Muscle layer of colon (tissue), 2 donors: ENCODE data around the gene RASSF7.
"Not testable (repeated sequence)": the region's sequence is repeated elsewhere in the genome, so short reads cannot be mapped to it uniquely, and the experiment has no call there.

Experiments
- H3K27ac ChIP-seq: one replicate; pipeline ENCODE4 v1.7.0; 2013; ENCODE audit warnings: low read depth, mild to moderate bottlenecking, low read length, moderate library complexity
- H3K27me3 ChIP-seq, 2 donors: one replicate each; pipeline ENCODE4 v1.7.0; 2013; ENCODE audit warnings: low read length in 2 of 2, mild to moderate bottlenecking in 2 of 2; ENCODE audit not compliant: insufficient read depth in 2 of 2, control insufficient read depth in 1 of 2
- H3K36me3 ChIP-seq: one replicate; pipeline ENCODE4 v1.7.0; 2013; ENCODE audit warnings: mild to moderate bottlenecking, low read length; ENCODE audit not compliant: insufficient read depth
- H3K4me1 ChIP-seq: one replicate; pipeline ENCODE4 v1.7.0; 2013; ENCODE audit warnings: mild to moderate bottlenecking, low read length; ENCODE audit not compliant: insufficient read depth
- H3K4me3 ChIP-seq, 2 donors: one replicate each; pipeline ENCODE4 v1.7.0; 2013; ENCODE audit warnings: low read length in 2 of 2, low read depth in 1 of 2, mild to moderate bottlenecking in 1 of 2, moderate library complexity in 1 of 2
- H3K9ac ChIP-seq: one replicate; pipeline ENCODE4 v1.7.0; 2013; ENCODE audit warnings: low read length
- H3K9me3 ChIP-seq: one replicate; pipeline ENCODE4 v1.7.0; 2013; ENCODE audit warnings: mild to moderate bottlenecking, low read length
- donor health status: abdominal sarcoma.
- donor health status: Adenocarcinoma of cecum.

RASSF7 gene

GRCh38 chr11:565921-566509 lies 5.2 kb downstream of the RASSF7 start:
- Histone ChIP-seq H3K9me3 (no peaks in the 10 kb centered on the region), H3K27ac (no peak overlapping the region), H3K4me3 (no peak overlapping the region)

GRCh38 chr11:567011-567628 lies 6.3 kb downstream of the RASSF7 start:
- no peaks in the 10 kb centered on the region for H3K27me3 ChIP-seq
- H3K4me3 ChIP-seq, result no peak overlapping the region
- H3K9ac ChIP-seq, result no peak overlapping the region

More at GRCh38 chr11:565921-566509, 5.2 kb downstream of the RASSF7 start:
- Histone ChIP-seq H3K4me1 (peaks cover 7% of the 10 kb centered on the region), H3K27me3 (peaks cover 0 to 4% of the 10 kb centered on the region in 2 donors), H3K9ac (no peak overlapping the region), H3K36me3 (no peaks in the 10 kb centered on the region)

GRCh38 chr11:567629-568292 lies 7.0 kb downstream of the RASSF7 start:
- H3K9ac ChIP-seq, result no peak overlapping the region
- no peaks in the 10 kb centered on the region for H3K9me3 ChIP-seq
- no peak overlapping the region for H3K27ac ChIP-seq
- no peaks in the 10 kb centered on the region for H3K36me3 ChIP-seq
- H3K4me1 ChIP-seq, result peaks cover 7% of the 10 kb centered on the region
- no peaks in the 10 kb centered on the region for H3K27me3 ChIP-seq
- H3K4me3 ChIP-seq, result peak overlapping the region in 1 of 2 donors; percentile 59

More at GRCh38 chr11:567011-567628, 6.3 kb downstream of the RASSF7 start:
- H3K36me3 ChIP-seq, result no peaks in the 10 kb centered on the region
- no peaks in the 10 kb centered on the region for H3K9me3 ChIP-seq
- peaks cover 7% of the 10 kb centered on the region for H3K4me1 ChIP-seq
- no peak overlapping the region for H3K27ac ChIP-seq

GRCh38 chr11:568306-569157 lies 7.8 kb downstream of the RASSF7 start:
- no peak overlapping the region for H3K27ac ChIP-seq
- H3K4me3 ChIP-seq, result peak overlapping the region; percentile 59
- H3K9ac ChIP-seq, result peak overlapping the region; percentile 41

GRCh38 chr11:569158-569885 lies 8.6 kb downstream of the RASSF7 start:
- H3K9ac ChIP-seq, result peak overlapping the region; percentile 41
- H3K36me3 ChIP-seq, result no peaks in the 10 kb centered on the region
- no peak overlapping the region for H3K27ac ChIP-seq
- H3K27me3 ChIP-seq, result peaks cover 0 to 4% of the 10 kb centered on the region in 2 donors
- H3K4me3 ChIP-seq, result peak overlapping the region; percentile 59
- peaks cover 9% of the 10 kb centered on the region for H3K4me1 ChIP-seq
- H3K9me3 ChIP-seq, result no peaks in the 10 kb centered on the region

More at GRCh38 chr11:568306-569157, 7.8 kb downstream of the RASSF7 start:
- Histone ChIP-seq H3K4me1 (peaks cover 7% of the 10 kb centered on the region), H3K36me3 (no peaks in the 10 kb centered on the region), H3K9me3 (no peaks in the 10 kb centered on the region), H3K27me3 (peaks cover 0 to 4% of the 10 kb centered on the region in 2 donors)

GRCh38 chr11:571802-572185 lies 11.0 kb downstream of the RASSF7 start:
- peaks cover 12% of the 10 kb centered on the region for H3K4me1 ChIP-seq
- no peaks in the 10 kb centered on the region for H3K9me3 ChIP-seq
- no peaks in the 10 kb centered on the region for H3K36me3 ChIP-seq
- no peak overlapping the region for H3K27ac ChIP-seq
- peaks cover 0 to 11% of the 10 kb centered on the region in 2 donors for H3K27me3 ChIP-seq
- no peak overlapping the region for H3K4me3 ChIP-seq
- no peak overlapping the region for H3K9ac ChIP-seq

GRCh38 chr11:573146-573759 lies 12.5 kb downstream of the RASSF7 start:
- peaks cover 0 to 11% of the 10 kb centered on the region in 2 donors for H3K27me3 ChIP-seq
- no peaks in the 10 kb centered on the region for H3K36me3 ChIP-seq
- H3K4me1 ChIP-seq, result peaks cover 24% of the 10 kb centered on the region
- H3K9me3 ChIP-seq, result no peaks in the 10 kb centered on the region
- H3K9ac ChIP-seq, result no peak overlapping the region
- H3K27ac ChIP-seq, result no peak overlapping the region
- H3K4me3 ChIP-seq, result no peak overlapping the region

- Histone ChIP-seq H3K27me3 (peaks cover 0 to 11% of the 10 kb centered on the region in 2 donors), H3K4me3 (peak overlapping the region in 1 of 2 donors; percentile 58), H3K4me1 (peaks cover 28% of the 10 kb centered on the region)
- H3K27ac ChIP-seq, H3K9ac ChIP-seq, H3K36me3 ChIP-seq, H3K9me3 ChIP-seq: not testable (repeated sequence)
These were observed 13.3 kb downstream of the RASSF7 start for GRCh38 chr11:574031-574570.

GRCh38 chr11:574632-575312 lies 14.0 kb downstream of the RASSF7 start:
- H3K9ac ChIP-seq, result no peak overlapping the region
- peaks cover 30% of the 10 kb centered on the region for H3K4me1 ChIP-seq
- H3K9me3 ChIP-seq, result no peaks in the 10 kb centered on the region
- no peaks in the 10 kb centered on the region for H3K36me3 ChIP-seq
- no peak overlapping the region for H3K27ac ChIP-seq
- peak overlapping the region; percentile 54 to 58 for H3K4me3 ChIP-seq
- peaks cover 0 to 11% of the 10 kb centered on the region in 2 donors for H3K27me3 ChIP-seq
